ENCODE measurements around the gene DNLZ.
A peak's percentile ranks its signal among the peaks of the same experiment; 100 is the strongest.

The DNLZ gene

DNA sequence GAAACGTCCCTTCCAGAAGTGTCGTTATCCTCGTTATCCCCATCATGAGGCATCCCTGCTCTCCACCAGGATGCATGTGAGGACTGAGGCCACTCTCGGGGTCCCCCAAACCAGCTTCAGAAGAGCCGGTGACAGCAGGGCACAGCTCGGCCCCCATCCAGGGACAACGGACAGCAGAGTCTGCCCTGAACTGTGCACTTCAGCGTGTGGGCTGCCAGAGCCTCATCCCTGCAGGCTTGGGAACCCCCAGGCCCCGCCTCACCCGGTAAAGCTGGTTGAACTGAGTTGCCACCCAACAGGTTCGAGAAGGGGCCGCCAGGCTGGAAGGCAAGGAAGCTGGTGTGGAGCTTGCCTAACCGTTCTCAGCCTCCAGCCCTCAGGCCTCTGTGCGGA, 10.6 kb upstream of the DNLZ start:
- no peak for DNase-seq

DNA sequence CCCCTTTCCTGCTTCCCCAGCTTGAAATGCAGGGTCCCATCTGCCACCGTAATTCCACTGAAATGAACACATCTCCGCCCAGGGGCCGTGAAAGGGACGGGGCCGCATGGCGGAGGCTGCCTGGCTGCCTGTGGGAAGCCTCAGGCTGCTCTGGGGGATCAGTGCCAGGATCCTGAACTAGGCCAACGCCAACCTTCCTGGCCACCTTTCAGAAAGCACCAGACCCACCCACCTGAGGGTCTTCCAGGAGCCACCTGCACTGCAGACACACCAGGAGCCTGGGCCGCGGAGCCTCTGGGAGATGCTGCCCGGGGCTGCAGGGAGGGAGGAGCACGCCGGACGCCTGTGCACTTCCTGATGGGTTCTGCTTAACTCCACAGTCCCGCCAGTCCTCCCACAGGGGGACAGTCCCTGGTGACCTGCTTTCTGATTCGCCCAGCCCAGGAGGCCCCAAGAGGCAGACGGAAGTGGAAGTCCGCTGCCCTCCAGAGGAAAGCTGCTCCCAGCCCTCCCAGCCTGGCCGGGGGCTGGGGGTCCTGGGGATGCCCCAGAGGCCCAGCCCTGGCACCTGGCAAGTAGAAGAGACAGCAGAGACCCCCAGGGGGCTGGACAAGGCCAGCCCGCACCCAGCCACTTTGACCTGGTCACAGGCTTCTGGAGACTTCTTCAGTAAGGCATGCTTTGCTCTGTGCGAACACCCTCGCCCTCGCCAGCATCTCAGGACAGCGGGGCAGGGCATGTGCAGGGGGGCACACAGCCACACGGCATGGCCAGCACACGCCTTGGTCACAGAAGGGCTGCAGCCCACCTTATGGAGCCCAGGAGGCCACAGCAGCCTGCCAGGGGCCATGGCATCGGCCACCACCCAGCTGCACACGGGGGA, 10.0 kb upstream of the DNLZ start, which contains the start of gene CARD9:
CARD9 (minus strand) TSS at position 370 of the 883 bp plus-strand sequence. CDS start 1,591 bp downstream, outside the sequence.
- DNase-seq = peak; percentile 83

DNA sequence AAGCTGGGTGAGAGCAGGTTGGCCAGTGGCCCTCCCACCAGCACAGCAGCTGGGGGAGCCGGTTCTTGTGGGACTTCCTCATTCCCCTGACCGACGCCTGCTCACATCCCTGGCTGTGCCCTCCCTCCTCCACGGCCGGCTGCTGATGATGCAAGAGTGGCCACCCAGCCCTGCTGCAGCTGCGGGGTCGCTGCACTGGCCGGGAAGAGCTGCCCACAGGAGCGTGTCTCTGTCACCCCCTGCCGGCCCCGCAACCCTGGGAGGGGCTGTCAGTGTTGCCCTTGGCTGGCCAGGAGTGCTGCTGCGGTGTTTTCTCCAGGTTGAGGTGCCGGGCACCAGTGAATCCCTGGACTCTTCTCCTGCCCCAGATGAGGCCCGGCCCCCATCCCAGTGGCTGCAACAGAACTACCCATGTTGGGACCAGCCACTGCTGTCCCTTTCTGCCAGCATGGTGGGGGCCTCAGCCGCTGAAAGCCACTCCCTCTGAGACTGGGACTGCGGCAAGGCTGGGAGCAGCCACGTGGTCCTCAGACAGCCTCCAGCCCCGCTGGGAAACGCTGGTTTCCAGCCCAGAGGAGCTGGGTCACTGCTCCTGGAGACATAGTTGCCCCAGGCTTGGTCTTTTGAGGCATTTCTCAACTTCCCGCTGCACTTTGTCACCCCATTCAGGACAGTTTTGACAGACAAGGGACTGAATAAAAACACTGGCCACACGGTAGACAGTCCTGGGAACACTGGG, 9.2 kb upstream of the DNLZ start:
- peak; percentile 80 for DNase-seq

DNA sequence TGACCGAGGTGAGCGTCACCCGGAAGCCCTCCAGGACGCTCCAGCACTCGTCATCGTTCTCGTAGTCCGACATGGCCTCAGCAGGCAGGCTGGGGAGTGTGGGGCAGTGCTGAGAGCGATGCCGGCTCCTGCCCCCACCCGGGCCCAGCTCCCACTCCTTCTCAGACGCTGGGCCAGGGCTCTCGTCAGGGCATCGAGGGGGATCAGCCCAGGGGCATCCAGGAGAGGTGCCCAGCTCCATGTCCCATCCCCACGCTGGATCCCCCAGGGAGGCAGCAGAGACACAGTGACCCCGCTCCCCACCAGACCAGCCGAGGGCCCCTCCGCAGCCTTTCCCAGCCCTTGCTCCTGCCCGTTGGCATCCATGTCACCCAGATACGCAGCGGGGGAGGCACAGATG, 8.5 kb upstream of the DNLZ start:
- no peak for DNase-seq

DNA sequence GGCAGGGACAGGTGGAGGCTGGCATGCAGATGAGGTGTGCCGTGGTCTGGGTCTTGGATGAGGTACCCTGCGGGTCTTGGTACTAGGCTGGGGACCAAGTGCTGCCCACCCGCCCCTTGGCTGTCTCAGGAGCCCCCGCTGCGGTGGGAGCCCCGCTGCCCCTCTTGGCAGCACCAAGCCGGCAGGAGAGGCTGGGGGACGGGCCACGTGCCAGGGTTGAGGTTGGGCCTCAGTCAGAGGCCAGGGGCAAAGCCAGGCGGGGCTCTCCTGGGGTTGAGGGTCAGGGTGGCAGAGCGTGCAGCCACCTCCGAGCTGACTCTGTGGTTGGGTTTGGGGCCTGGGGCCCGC, 8.0 kb upstream of the DNLZ start:
- DNase-seq = no peak

DNA sequence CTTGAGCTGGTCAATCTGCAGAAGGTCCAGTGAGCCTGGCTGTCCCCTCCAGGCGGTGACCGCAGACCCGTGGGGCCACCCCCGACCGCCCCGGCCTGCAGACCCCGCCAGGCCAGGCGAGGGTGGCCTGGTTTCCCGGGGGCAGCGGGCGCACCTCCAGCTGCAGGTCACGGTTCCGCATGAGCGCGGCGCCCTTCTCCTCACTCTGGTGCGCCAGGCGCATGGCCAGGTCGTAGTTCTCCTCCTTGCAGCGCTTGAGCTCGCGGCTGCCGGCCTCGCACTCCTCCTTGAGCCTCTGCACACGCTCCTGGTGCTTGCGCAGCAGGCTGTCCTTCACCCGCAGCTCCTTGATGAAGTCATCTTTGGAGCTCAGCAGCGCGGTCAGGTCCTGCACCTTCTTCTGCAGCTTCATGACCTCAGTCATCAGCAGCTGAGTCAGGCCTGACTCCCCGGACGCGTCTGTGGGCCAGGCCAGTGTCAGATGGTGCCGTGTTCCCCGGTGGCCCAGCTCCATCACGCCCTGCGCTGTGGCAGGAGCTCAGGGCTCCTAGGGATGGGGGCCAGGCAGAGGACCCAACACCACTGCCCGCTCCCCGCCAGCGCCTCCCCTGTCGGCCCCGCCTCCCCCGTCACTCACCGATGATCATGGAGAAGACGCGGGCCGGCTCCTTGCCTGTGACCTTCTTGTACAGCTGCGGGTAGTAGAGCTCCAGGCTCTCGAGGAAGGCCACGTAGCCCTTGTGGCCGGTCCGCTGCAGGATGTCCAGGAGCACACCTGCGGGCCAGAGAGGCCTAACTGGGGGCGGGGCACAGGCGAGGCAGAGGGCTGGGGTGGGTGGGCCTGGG, 7.4 kb upstream of the DNLZ start:
- DNase-seq = no peak

DNA sequence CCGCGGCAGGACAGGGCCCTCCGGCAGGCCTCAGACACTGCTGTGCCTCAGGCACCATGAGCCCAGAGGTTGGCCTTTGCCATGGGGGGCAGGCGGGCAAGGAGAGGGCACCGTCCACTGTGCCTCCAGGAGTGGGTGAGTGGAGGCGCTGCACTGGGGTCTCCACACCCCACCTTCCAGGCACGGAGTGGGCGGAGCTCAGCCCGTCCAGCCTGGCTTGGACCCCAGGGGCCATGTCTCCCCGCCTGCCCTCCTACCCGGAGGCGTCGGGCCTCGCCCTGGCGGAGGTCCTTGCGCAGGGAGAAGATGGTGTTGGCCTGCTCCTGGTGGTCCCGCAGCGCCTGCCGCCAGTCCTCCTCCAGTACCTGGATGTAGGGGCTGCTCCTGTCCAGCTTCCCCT, 6.5 kb upstream of the DNLZ start:
- DNase-seq = no peak

DNA sequence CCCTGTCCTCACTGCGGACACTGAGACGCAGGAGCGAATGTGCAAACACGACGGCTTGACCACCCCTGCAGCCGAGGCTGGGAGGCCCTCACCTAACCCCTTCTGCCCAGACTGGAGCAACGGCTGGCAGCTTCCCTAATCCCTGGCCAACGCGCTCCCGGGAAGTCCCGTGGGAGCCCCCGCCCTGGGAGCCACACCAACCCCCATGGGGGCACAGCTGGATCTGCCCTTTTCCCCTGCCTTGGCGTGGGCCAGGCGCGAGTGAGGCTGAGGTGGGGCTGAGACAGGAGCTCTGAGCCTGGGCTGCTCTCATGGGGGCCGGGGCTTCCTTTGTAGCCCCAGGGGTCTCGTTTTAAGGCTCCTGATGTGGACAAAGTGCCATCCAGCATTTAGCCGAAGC, 4.6 kb upstream of the DNLZ start:
- DNase-seq = no peak

DNA sequence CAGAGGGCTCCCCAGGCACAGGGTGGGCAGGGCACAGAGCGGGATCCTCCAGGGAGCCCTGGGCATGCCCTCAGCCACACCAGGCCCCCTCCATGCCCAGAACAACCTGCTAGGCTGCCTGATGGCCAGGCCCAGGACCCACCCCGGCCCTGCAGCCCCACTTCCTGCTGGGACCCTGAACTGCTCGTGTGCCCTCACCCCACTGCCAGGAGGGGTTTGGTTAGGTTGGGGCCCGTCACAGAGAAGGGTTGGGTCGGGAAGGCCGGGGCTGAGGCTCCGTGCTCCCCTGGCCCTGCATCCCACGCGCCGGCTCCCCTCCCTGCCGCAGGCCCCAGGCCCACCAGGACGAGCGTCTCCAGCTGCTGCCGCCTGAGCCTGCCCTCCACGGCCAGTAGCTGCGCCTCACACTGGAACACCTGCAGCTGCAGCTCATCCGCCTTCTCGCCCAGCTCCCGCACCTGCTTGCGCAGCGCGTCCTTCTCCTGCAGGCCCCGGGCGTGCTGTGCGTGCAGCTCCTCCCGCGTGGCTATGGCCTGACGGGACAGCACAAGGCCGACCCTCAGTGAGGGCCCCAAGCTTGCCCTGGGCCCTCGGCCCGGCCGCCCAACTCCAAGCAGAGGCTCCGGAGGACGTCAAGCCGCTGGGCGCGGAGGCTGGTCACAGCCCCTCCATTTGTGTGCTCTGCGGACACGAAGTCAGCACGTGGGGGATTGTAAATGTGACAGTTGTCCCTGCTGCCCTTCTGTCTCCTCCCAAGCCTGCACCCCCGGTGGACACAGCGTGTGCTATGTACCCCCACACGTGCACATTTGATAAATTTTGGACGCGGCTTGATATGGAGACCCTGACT, 4.0 kb upstream of the DNLZ start:
- DNase-seq = no peak

DNA sequence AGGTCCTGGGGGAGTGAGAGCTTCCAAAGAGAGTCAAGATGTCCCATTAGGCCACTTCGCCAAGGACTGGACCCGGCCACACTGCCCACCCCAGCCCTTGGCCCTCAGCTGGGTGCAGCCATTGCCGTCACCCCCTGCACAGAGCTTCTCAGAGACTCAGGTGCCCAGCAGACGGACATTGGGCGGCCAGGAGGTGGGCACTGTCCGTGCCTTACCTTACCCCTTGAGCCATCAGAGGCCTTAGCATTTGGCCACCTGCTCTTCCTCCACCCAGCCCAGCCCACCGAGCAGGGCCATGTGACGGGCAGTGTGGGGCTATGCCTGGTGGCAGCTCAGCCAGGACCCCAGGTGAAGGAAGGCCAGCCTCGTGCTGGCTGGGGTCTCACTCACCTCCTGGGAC, 3.3 kb upstream of the DNLZ start:
- DNase-seq = no peak

DNA sequence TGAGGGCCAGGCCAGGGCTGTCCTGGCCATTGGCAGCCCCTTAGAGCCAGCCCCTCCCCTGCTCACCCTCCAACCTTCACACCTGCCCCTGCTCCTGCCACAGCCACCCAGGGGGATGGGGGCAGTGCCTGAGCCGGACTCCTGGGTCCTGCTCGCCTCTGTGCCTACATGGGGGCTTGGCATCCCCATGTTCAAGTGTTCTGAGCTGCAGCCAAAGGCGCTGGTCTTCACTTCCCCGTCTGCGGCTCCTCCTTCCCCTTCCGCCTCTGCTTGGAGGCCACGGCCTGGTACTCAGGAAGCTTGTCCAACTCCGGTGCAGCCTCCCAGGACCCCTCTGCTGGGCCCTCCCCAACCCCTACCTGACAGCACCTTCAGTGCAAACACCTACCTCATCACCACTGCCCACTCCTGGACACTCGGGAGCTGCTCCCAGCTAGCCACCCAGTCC, 2.3 kb upstream of the DNLZ start:
- no peak for DNase-seq

DNA sequence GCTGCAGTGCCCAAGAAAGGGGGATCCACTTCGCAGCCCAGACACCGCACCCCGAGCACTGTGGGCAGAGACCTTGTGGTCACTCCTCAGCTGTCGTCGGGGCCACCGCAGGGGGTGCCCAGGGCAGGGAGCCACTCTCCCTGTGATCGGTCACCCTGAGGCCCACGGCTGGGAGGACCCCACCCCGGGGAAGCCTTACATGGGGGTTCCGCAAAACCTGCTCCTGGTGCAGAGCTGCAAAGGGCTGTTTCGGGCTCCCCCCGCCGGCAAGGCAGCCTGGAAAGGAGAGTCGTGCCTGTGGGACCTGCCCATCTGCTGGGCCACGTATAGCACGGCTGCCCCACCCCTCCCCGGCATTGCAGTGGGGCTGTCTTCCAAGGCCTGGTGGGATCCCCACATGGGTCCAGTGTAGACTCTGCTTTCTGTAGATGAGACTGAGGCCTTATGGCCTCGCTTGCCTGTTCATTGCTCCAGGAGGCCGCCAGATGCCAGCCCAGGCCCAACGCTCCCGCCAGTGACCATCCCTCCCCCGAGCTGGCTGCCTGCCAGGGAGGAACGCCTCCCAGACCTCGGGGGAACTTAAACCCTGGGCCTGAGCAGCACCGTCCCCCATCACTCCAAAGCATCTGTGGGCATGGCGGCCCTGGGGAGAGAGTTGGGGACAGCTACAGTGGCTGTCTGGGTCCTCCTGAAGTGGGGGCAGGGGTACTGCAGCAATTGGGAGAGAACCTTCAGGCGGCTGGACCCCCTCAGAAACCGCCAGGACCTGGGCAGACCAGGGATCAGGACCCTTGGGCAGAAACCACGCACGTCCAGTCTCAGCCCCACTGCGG, 1.6 kb upstream of the DNLZ start:
- DNase-seq = peak; percentile 66

DNA sequence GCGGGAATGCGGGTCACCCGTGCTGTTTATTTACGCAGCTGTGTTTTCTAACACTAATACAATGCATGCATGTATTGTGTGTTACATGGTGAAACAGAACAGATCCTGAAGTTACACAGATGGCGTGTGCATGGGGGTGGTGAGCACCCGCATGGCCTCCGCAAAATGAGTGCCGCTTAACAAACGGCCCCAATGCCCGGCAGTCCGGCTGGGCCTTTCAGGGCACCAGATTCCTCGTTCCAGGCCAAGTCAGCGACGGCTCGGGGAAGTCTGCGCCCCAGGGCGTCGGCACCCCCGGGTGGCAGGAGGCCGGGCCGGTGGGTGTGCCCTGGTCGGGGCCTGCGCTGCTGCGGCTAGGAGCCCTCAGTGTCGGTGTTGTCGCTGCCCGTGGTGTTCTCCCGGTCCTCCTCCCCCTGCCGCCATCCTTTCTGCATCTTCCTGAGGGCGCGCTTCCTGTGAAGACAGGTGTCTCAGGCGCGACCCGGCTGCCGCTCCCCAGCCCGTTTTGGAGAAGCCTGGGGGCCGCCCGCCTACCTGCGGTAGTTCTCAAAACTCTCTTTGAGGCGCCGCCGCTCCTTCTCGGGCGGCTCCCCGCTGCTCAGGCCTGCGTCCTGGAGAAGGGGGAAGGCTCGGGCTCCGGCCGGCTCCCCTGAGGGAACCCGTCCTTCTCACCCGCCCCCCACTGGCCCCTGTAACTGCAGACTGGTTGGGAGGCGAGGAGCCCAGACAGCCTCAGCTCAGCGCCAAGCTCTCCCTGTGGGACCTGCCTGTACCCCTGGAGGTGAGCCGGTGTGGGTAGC, 605 bp upstream of the DNLZ start:
- DNase-seq = peak; percentile 22

DNA sequence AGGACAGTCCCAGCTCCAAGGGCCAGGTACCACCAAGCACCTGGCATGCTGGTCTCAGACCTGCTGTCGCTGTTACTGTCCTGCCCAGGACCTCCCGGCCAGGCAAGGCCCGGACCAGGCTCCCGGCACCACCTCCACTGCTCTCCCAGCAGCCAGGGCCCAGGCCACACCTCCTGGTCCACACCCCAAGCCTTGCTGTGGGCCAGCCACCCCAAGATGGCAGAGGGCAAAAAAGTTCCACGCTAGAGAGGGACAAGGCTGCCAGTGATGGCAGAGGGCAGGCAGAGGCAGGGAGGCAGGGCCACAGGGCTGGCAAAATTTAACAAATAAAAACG, 1.1 kb downstream of the DNLZ start:
- DNase-seq = no peak

DNA sequence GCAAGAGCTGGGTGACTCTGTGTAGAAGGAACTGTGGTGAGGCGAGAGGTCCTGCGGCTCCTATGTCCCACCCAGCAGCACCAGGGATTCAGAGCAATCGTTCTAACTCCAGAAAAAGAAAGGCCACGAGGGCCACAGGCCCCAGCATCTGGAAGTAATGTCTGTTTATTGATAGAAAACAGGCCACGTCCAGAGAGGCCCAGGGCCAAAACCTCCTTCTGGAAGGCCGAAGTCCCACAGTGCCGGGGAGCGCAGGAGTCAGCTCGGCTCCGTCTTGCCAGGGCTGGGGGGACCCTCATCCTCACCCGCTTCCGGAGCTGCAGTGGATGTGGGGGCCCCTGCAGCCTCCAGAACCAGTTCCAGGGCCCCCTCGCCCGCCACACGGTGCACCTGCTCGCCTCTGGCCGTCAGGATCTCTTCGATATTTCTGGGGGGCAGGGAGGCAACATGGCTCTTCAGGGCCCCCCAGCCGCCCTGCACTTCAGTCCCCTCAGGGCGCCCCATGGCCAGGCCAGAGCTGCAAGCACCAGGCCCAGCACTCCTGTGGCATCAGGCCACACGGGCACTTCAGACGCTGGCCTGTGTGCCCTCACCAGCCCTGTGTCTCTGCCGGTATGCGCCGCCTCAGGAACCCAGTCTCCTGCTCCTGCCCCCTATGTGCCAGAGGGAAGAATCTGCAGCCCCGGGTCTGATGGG, 1.6 kb downstream of the DNLZ start:
- peak; percentile 19 for DNase-seq

DNA sequence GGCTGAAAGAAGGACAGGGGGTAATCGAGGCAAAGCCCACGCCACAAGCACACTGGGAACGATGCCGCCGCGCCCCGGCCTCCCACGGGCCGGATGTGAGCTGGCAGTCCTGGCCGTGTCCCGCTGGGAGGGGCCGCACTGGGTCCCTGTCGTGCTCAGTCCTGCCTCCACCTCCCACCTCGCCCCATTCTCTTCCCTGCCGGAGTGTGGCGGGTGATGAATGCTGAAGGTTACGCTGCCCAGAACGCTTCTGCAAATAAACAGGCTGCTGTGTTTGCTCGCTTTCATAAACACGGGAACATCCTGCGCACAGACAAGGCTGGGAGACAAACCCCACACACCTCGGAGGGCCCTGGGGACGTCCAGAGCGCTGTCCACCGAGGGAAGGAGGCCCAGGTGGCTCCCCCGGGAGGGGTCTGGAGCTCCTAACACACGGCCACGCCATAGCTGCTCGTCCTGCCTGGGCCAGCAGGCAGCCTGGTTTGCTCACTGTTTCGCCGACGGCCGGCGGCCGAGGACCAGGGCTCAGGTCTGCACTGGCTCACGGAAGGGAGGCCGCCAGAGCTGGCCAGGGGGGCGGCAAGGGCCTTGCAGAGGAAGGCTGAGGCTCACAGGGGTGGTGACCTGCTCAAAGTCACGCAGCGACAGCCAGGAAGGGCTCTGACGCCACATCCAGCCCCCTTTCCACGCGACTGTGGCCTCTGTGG, 2.3 kb downstream of the DNLZ start:
- DNase-seq = peak; percentile 40

DNA sequence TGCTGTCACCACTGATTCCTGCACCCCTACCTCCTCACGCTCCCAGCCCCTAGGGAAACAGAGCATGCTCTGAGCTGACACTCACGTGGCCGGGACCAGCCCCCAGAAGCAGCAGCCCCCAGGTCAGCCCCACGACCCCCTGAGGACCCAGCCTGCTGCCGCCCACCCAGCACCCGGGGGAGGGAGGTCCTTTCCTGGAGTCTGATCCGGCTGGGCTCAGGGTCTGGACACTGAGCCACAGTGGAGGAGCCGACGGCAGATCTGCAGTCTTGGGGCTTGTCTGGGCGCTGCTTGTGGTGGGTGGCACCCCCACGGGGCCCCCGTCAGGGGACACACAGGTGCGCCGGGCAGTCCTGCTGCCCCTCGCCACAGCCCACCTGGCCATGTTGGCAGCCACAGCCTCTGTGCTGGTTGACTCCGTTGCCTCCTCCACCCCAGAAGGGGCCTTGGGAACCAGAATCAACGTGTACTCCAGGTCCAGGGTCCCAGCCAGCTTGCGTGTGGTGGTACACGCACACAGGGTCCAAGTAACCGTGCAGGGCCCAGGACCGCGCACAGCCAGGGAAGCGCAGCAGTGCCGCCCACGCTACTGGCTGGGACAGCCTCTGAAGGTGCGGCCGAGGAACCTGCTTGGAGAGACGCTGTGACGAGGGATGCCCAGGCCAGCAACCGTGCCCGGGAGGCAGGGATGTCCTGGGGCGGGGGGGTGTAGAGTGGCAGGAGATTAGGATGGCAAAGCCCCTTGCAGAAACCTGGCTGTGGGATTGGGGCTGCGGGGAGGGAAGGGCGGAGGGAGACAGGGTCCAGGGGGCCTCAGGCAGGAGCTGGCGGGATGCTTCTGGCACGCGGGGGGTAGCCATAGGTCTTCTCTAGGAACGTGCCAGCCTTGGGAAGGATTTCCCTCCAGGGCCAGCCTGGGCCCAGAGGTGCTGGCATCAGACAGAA, 3.5 kb downstream of the DNLZ start:
- peak; percentile 16 for DNase-seq

DNA sequence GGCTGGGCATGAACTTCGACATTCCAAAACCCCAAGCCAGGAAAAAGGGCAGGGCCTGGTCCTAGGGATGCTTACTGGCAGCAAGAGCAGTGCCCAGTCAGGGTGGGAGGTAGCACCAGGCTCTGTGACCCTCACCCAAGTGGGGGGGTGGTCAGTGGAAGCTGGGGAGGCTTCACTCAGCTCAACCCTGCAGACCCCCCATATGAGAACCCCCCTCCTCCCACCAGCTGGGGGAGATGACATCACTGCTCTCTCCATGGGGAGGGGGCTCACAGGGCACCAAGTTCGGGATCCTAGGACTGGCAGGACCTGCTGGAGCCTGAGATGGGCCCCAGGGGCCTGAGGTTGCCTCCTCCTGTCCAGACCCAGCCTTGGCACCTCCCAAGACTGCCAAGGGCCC, 4.7 kb downstream of the DNLZ start:
- DNase-seq = no peak
